Right lobe of liver (tissue), 4 donors: ENCODE results near the gene DYDC2.

Source experiments
- CTCF ChIP-seq, 4 donors: fragments of 200-600 bp in 3 of 4; fragments of 450-650 bp in 1 of 4; IDR thresholded peaks; one replicate each; pipeline versions ENCODE4 v1.5.1 to v1.8.0; 2016 to 2022; ENCODE audit warnings: antibody characterized with exemption in 4 of 4, mild to moderate bottlenecking in 2 of 4
- POLR2A ChIP-seq: fragments of 450-650 bp; IDR thresholded peaks from one replicate; pipeline ENCODE4 v1.6.1; 2017; ENCODE audit warnings: antibody characterized with exemption, mild to moderate bottlenecking
- donor health status: DM: no; HTN: no; CAD: no.
- donor health status: DM: no; HTN: no; CAD: no.
- donor health status: DM: no; HTN: yes; CAD: no.

- TF ChIP-seq CTCF (IDR thresholded peaks at IDR 0.05): no peak
- no peak for TF ChIP-seq POLR2A
Measured at GRCh38 chr10:80416479-80417098, 60.0 kb downstream of the DYDC2 start.
